NB4 (cell line): Measurements from ENCODE around the gene TELO2.

Experiments used
- DNase-seq: peaks from one replicate; pipeline ENCODE4 v3.0.0; 2010; ENCODE audit warnings: low read depth
- H3K4me3 ChIP-seq: one replicate; pipeline ENCODE4 v1.5.1; 2011; ENCODE audit warnings: mild to moderate bottlenecking, low read depth, low read length, moderate library complexity
- CTCF ChIP-seq: IDR thresholded peaks from one replicate; pipeline ENCODE4 v1.5.1; 2012; ENCODE audit warnings: low read depth, low read length
- MAX ChIP-seq: IDR thresholded peaks from 2 replicates; pipeline ENCODE4 v1.6.1; 2011; ENCODE audit warnings: low read depth, low read length
- MYC ChIP-seq: IDR thresholded peaks from 2 replicates; pipeline ENCODE4 v1.6.1; 2011; ENCODE audit warnings: low read depth, low read length
- POLR2A ChIP-seq: IDR thresholded peaks from 2 replicates; pipeline ENCODE4 v1.6.1; 2011; ENCODE audit warnings: mild to moderate bottlenecking; ENCODE audit not compliant: insufficient read length; ENCODE audit errors: extremely low read depth

Gene TELO2

GRCh38 chr16:1548727-1549126 lies 55.6 kb downstream of the TELO2 start:
- H3K4me3 ChIP-seq = no peak overlapping the region
- TF ChIP-seq POLR2A (no peak), CTCF (no peak), MAX (no peak), MYC (no peak)
- DNase-seq = no peak

- H3K4me3 ChIP-seq = no peak overlapping the region
- no peak for TF ChIP-seq MAX
- no peak for TF ChIP-seq CTCF
- no peak for TF ChIP-seq POLR2A
- TF ChIP-seq MYC = no peak
- DNase-seq = no peak
Measured at GRCh38 chr16:1550069-1550468, 56.9 kb downstream of the TELO2 start.

- no peak overlapping the region for H3K4me3 ChIP-seq
- no peak for DNase-seq
- no peak for TF ChIP-seq MYC
- no peak for TF ChIP-seq MAX
- TF ChIP-seq POLR2A = no peak
- TF ChIP-seq CTCF = no peak
Measured at GRCh38 chr16:1550696-1551095, 57.5 kb downstream of the TELO2 start.

- no peak for TF ChIP-seq MAX
- TF ChIP-seq POLR2A = no peak
- TF ChIP-seq CTCF = no peak
- TF ChIP-seq MYC = no peak
- DNase-seq = no peak
- no peak overlapping the region for H3K4me3 ChIP-seq
Measured at GRCh38 chr16:1551166-1551565, 58.0 kb downstream of the TELO2 start.

- DNase-seq = no peak
- TF ChIP-seq MAX = no peak
- no peak for TF ChIP-seq MYC
- no peak for TF ChIP-seq CTCF
- TF ChIP-seq POLR2A = no peak
- H3K4me3 ChIP-seq = no peak overlapping the region
Measured at GRCh38 chr16:1552129-1552528, 59.0 kb downstream of the TELO2 start.

- no peak for TF ChIP-seq CTCF
- TF ChIP-seq MAX = no peak
- no peak for TF ChIP-seq MYC
- H3K4me3 ChIP-seq = no peak overlapping the region
- DNase-seq = no peak
Measured at GRCh38 chr16:1553946-1554825, 61.0 kb downstream of the TELO2 start.
